ENCODE measurements around the gene CYFIP1.

Gene CYFIP1

DNA sequence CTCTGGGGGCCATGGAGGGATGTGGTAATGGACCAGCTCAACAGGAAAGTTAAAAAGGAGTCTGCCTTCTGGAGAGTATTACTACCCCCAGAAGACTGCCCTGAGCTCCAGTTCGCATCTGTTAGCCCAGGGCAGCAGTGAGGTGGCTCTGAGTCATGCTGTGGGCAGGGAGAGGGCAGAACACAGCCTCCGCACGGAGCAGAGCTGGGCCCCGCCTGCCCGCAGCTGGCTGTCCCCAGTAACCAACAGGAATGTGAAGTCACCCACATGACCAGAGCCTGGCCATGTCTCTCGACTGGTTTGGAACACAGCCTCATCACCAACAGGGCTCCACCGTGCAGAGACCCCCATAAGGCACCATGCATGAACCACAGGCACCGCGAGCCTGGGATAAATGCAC, 62.1 kb downstream of the CYFIP1 start:
- Mint-ChIP-seq H3K4me3 (no peak overlapping the region), H3K9me3 (no peaks in the 10 kb centered on the region), H3K36me3 (ENCODE audit: insufficient read depth) (peaks cover 1% of the 10 kb centered on the region), H3K27ac (ENCODE audit: low read depth) (no peak overlapping the region), H3K4me1 (no peaks in the 10 kb centered on the region), H3K27me3 (no peaks in the 10 kb centered on the region)
- DNase-seq (ENCODE audit: low spot score in 2 of 2) (no peak), ATAC-seq (replicated peaks; ENCODE audit: extremely low read depth, poor library complexity, severe bottlenecking) (no peak)

DNA sequence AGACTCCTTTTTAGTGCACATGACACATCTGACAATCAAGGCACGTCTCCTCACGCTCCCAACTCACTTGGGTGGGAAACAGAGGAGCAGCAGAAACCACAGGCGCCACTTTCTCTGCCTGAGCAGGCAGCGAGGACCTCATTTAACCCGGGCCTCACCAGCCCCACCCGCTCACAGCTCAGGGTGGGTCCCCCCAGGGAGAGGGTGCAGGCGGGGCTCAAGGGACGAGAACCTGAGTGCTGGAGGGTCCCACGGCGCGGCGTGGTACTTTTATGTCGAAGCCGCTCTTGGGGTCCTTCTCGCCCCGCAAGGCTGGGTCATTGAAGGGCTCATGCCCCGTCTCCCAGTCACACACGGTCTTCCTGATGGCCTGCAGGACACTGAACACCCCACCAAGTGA, 62.6 kb downstream of the CYFIP1 start:
- H3K27ac Mint-ChIP-seq (ENCODE audit: low read depth) = no peak overlapping the region
- H3K36me3 Mint-ChIP-seq (ENCODE audit: insufficient read depth) = peaks cover 1% of the 10 kb centered on the region
- ATAC-seq (replicated peaks; ENCODE audit: extremely low read depth, poor library complexity, severe bottlenecking) (no peak), DNase-seq (ENCODE audit: low spot score in 2 of 2) (no peak)
- H3K27me3 Mint-ChIP-seq = no peaks in the 10 kb centered on the region
- H3K4me1 Mint-ChIP-seq = no peaks in the 10 kb centered on the region
- H3K4me3 Mint-ChIP-seq = no peak overlapping the region
- H3K9me3 Mint-ChIP-seq = no peaks in the 10 kb centered on the region

DNA sequence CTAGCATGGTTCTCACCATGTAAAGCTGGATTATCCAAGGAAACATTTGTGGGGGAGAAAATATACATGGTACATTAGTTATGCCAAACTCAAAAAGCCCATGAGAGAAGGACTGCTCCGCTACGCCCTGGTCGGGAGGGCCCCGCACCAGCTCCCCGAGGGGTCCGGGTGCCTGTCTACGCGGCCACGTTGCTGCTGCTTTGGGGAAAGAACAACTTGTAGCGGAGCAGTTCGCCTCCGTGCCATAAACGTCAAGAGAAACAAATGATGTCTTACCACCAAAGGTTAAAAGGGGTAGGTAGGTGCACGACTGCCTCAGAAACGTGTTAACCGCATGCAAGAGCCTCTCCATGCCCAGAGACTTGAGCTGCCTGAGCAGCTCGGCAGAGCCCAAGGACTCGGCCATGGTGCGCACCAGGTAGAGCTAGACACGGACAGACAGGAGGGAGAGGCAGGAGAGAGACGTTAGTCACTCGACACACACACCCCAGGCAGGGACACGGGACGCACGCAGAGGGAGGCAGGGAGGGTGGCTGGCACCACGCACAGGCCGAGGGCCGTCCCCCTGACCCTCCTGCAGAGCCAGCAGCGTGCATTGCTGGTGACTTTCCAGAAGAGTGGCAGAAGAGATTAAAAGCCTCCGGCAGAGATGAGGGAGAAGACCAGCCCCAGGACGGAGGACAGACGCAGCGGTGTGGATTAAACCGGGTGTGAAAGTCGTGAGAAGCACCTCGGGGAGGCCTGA, 63.4 kb downstream of the CYFIP1 start:
- H3K36me3 Mint-ChIP-seq (ENCODE audit: insufficient read depth) = peaks cover 1% of the 10 kb centered on the region
- no peak overlapping the region for H3K4me3 Mint-ChIP-seq
- DNase-seq (ENCODE audit: low spot score in 2 of 2) = no peak
- H3K9me3 Mint-ChIP-seq = no peaks in the 10 kb centered on the region
- no peak for ATAC-seq (replicated peaks; ENCODE audit: extremely low read depth, poor library complexity, severe bottlenecking)
- no peaks in the 10 kb centered on the region for H3K27me3 Mint-ChIP-seq
- H3K4me1 Mint-ChIP-seq = no peaks in the 10 kb centered on the region
- no peak overlapping the region for H3K27ac Mint-ChIP-seq (ENCODE audit: low read depth)

DNA sequence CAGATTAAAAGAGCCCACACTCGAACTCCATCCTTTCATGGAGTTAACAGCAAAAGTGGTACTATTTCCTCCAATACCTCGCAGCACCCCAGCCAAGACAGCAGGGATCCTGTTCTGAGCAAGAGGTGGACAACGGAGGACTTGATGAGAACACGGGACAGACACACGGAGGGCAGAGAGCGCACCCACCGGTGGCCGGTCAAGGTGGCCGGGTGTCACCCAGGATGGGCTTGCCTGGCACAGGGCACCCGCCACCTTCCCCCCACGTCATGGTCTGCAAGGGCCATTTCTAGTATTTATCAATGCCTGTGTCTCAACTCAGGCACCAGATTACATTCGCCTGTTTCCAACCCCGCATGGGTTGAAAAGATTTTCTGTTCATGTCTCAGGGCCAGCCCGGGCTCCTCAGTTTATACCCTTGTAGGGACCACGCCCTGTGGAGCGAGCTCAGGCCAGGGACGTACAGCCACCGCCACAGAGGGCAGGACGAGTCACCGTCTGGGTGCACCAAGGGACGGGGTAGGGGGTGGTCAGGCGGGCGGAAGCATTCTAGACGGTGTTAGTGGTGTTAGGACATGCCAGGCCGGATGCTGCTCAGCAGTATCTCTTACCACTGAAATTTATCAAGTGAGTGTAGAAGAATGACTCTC, 64.2 kb downstream of the CYFIP1 start:
- H3K4me1 Mint-ChIP-seq = no peaks in the 10 kb centered on the region
- no peak overlapping the region for H3K4me3 Mint-ChIP-seq
- H3K27ac Mint-ChIP-seq (ENCODE audit: low read depth) = no peak overlapping the region
- H3K36me3 Mint-ChIP-seq (ENCODE audit: insufficient read depth) = no peaks in the 10 kb centered on the region
- no peaks in the 10 kb centered on the region for H3K27me3 Mint-ChIP-seq
- no peak for DNase-seq (ENCODE audit: low spot score in 2 of 2)
- ATAC-seq (replicated peaks; ENCODE audit: extremely low read depth, poor library complexity, severe bottlenecking) = no peak
- H3K9me3 Mint-ChIP-seq = no peaks in the 10 kb centered on the region

DNA sequence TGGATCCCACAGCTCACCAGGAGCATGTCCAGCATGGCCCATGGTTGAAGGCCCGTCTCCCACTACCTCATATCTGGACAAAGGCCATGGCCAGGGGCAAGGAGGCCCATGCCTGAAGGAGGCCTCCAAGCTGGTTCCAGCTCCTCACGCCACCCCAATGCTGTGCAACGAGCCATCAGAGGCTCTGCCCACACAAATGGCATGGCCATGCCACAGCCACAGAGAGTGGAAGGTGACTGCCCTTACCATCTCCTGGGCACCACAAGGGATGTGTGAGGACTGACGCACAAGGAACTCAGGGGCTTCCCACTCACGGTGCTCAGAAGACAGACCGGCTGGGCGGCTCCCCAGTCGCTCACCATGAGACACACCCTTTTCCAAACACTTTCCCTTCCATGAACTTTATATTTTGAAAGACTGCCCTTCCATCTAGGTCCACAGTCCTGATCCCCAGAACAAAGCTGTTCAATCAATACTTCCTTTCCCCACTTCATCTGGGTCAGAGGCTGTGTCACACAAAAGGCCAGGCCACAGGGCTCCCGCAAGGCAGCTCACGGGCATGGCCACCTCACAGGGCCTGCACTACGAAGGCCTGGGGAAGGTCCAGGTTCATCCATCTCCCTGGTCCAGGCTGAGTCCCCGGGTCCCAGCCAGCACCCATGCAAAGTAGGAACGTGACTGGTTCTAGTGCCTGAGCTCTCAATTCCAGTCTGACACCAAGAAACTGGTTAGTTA, 66.4 kb downstream of the CYFIP1 start:
- ATAC-seq (replicated peaks; ENCODE audit: extremely low read depth, poor library complexity, severe bottlenecking) (no peak), DNase-seq (ENCODE audit: low spot score in 2 of 2) (no peak)
- H3K36me3 Mint-ChIP-seq (ENCODE audit: insufficient read depth) = peaks cover 2% of the 10 kb centered on the region
- no peaks in the 10 kb centered on the region for H3K27me3 Mint-ChIP-seq
- no peaks in the 10 kb centered on the region for H3K4me1 Mint-ChIP-seq
- H3K9me3 Mint-ChIP-seq = no peaks in the 10 kb centered on the region
- H3K27ac Mint-ChIP-seq (ENCODE audit: low read depth) = no peak overlapping the region
- H3K4me3 Mint-ChIP-seq = no peak overlapping the region

DNA sequence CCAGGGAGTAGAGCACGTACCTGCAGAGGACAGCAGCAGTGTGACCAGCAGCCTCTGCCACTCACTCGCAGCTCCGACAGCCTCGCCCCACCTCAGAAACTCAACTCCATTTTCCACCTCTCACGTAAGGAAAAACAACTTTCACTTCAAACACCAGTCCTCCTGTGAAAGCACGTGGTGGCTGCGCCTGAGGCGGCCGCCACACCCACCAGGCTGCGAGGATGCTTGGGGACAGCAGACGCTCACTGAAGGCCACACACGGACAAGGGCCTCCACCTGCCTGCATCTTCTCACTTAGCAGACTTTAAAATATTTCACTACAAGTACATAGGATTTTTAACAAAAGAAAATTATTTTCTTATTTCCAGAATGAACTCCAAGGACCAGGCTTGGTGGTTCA, 67.9 kb downstream of the CYFIP1 start:
- H3K9me3 Mint-ChIP-seq = no peaks in the 10 kb centered on the region
- ATAC-seq (replicated peaks; ENCODE audit: extremely low read depth, poor library complexity, severe bottlenecking) = no peak

DNA sequence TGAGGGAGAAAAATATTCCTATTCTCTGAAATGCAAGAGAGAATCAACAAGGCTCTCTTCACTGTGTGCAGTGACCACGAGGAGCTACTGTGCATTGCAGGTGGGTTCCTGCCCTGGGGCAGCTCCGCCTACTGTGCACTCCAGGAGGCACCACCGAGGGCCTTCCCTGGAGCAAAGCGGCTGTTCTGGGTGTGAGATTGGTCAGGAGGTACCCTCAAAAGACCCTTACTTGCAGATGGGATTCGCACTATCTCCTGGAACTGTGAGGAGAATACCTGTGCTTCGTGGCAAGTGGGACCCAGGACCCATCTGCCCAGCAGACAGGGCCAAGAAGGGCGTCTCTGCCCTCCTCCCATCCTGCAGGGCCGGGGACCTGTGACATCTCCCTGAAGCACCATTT, 68.9 kb downstream of the CYFIP1 start:
- H3K27me3 Mint-ChIP-seq = no peaks in the 10 kb centered on the region
- no peaks in the 10 kb centered on the region for H3K9me3 Mint-ChIP-seq
- ATAC-seq (replicated peaks; ENCODE audit: extremely low read depth, poor library complexity, severe bottlenecking) (no peak), DNase-seq (ENCODE audit: low spot score in 2 of 2) (no peak)
- H3K4me3 Mint-ChIP-seq = no peak overlapping the region
- no peaks in the 10 kb centered on the region for H3K4me1 Mint-ChIP-seq
- no peak overlapping the region for H3K27ac Mint-ChIP-seq (ENCODE audit: low read depth)
- peaks cover 2% of the 10 kb centered on the region for H3K36me3 Mint-ChIP-seq (ENCODE audit: insufficient read depth)

More for the DNA sequence above, 67.9 kb downstream of the CYFIP1 start:
- Mint-ChIP-seq H3K27ac (ENCODE audit: low read depth) (no peak overlapping the region), H3K4me3 (no peak overlapping the region), H3K36me3 (ENCODE audit: insufficient read depth) (peaks cover 2% of the 10 kb centered on the region), H3K4me1 (no peaks in the 10 kb centered on the region), H3K27me3 (no peaks in the 10 kb centered on the region)
- no peak for DNase-seq (ENCODE audit: low spot score in 2 of 2)

DNA sequence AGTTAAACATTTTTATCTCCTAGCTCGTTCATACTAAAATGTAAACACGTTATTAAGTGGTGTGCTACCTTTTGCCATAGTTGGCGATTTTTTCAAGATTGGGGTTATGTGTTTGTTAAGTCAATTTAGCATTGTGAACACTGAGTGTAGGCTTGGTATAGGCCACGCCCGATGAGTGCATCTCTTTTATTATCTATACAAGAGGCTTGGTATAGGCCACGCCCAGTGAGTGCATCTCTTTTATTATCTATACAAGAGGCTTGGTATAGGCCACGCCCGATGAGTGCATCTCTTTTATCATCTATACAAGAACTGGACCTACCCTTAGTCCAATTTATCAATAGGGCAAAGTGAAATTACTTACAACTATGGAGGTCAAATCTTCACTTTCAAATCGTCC, 71.3 kb downstream of the CYFIP1 start:
- Mint-ChIP-seq H3K36me3 (ENCODE audit: insufficient read depth) (peaks cover 2% of the 10 kb centered on the region), H3K4me3 (no peak overlapping the region), H3K9me3 (no peaks in the 10 kb centered on the region), H3K4me1 (no peaks in the 10 kb centered on the region), H3K27me3 (no peaks in the 10 kb centered on the region), H3K27ac (ENCODE audit: low read depth) (no peak overlapping the region)
- DNase-seq (ENCODE audit: low spot score in 2 of 2) = no peak
- ATAC-seq (replicated peaks; ENCODE audit: extremely low read depth, poor library complexity, severe bottlenecking) = no peak

DNA sequence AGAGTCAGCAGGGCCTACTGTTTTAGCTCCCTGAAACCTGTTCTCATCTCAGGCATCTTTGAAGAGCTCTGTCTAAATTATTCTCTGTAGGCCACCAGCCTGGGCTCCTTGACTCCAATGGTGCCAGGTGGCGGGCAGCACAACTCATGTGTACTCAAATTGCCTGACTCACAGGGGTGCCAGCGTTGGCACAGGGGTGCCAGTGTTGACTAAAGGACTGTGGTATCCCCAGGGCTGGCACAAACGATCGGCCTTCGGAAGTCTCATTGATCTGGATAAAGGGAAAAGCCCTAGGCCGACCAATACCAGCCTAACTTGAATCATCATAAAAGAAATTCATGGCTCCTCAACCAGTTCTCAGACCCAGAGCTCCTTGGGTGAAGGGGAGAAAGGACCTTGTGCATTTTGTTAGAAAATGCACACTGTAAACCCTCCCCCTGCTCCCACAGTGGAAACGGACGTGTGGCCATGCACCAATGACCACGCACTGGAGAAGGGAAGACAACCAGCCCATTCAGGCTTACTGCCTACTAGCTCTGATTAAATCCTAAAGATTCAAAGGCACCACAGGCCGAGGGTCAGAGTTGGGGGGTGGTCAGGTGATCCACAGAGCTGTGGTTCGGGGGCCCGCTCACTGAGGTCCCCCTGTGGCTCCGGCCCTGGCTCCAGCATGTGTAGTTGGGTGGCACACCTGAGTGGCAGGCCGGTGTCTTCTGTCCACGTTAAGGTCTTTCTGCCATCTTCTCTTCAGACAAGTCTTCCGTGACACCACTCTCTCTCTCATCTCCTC, 72.8 kb downstream of the CYFIP1 start:
- Mint-ChIP-seq H3K4me1 (no peaks in the 10 kb centered on the region), H3K9me3 (no peaks in the 10 kb centered on the region), H3K4me3 (no peak overlapping the region), H3K36me3 (ENCODE audit: insufficient read depth) (peaks cover 2% of the 10 kb centered on the region), H3K27ac (ENCODE audit: low read depth) (no peak overlapping the region), H3K27me3 (no peaks in the 10 kb centered on the region)
- DNase-seq (ENCODE audit: low spot score in 2 of 2) (no peak), ATAC-seq (replicated peaks; ENCODE audit: extremely low read depth, poor library complexity, severe bottlenecking) (no peak)

DNA sequence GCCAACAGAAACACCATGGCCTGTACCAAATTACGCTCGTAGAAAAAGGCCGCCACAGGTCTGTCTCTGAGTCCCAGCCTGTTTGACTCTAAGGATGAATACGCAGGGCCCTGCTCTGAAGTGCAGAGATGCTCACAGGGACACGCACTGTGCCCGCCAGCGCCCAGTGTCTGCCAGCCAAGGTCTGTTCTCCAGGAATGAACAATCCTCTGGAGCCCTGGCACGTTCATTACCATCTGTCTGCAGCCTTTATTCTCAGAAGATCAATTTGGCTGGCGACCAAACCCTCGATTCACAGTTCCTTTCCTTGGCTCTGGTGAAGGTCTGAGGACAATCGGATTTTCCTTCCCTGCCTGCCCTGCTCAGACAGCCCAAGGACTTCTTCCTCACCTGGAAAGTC, 75.4 kb downstream of the CYFIP1 start:
- DNase-seq (ENCODE audit: low spot score in 2 of 2) (no peak), ATAC-seq (replicated peaks; ENCODE audit: extremely low read depth, poor library complexity, severe bottlenecking) (no peak)
- Mint-ChIP-seq H3K27ac (ENCODE audit: low read depth) (no peak overlapping the region), H3K27me3 (no peaks in the 10 kb centered on the region), H3K36me3 (ENCODE audit: insufficient read depth) (no peaks in the 10 kb centered on the region), H3K9me3 (no peaks in the 10 kb centered on the region), H3K4me1 (no peaks in the 10 kb centered on the region), H3K4me3 (no peak overlapping the region)

DNA sequence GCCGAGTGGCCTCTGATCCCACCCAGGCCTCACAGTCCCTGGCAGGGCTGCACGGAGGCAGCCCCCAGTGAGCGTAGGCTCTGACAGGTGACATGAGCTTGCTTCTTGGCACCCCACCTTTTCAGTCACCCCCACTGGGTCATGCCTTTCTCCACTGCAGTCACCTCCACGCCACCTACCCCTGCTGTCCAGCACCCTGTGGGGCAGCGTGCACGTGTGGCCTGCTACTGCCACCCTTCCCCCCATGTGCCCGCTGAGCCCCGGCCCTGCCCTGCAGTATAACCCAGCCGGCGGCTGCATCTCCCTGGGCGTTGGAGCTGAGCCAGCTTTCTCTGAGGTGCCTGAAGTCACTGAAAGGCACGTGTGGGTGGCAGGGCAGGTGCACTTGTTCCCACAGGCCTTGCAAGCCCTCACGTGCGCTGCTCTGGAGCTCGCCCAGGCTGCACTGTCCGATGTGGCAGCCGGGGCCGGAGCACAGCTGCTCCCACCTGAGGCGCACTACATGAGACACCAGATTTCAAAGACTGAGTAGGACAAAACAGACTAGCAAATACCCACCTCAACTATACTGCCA, 76.1 kb downstream of the CYFIP1 start:
- H3K27me3 Mint-ChIP-seq = no peaks in the 10 kb centered on the region
- H3K4me1 Mint-ChIP-seq = no peaks in the 10 kb centered on the region
- H3K27ac Mint-ChIP-seq (ENCODE audit: low read depth) = no peak overlapping the region
- H3K36me3 Mint-ChIP-seq (ENCODE audit: insufficient read depth) = no peaks in the 10 kb centered on the region
- no peak for DNase-seq (ENCODE audit: low spot score in 2 of 2)
- no peak overlapping the region for H3K4me3 Mint-ChIP-seq
- no peak for ATAC-seq (replicated peaks; ENCODE audit: extremely low read depth, poor library complexity, severe bottlenecking)
- H3K9me3 Mint-ChIP-seq = no peaks in the 10 kb centered on the region

DNA sequence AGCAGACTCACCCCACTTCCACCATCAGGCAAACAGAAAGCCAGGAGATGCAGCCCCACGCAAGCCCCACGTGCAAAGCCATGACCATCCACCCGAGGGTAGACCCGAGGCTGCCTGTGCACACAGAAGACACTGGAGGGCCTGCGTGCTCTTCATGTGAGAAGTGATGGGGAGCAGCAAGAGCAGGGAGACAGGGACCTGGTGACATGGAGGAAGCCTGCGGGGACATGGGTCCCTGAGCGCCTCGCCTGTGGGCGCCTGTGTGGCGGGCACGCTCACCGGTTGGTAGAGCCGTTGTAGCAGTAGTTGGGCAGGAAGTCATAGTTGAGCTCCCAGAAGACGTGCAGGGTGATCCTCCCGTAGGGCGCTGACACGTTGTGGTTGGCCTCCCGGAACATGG, 76.7 kb downstream of the CYFIP1 start:
- DNase-seq (ENCODE audit: low spot score in 2 of 2) = no peak
- Mint-ChIP-seq H3K36me3 (ENCODE audit: insufficient read depth) (no peaks in the 10 kb centered on the region), H3K9me3 (no peaks in the 10 kb centered on the region), H3K27me3 (no peaks in the 10 kb centered on the region), H3K4me3 (no peak overlapping the region), H3K4me1 (no peaks in the 10 kb centered on the region), H3K27ac (ENCODE audit: low read depth) (no peak overlapping the region)
- no peak for ATAC-seq (replicated peaks; ENCODE audit: extremely low read depth, poor library complexity, severe bottlenecking)
